WTC11 (cell line): ENCODE data around the gene TXNDC2. TPM values are rescaled to one million over a fixed set of nuclear protein-coding genes. Genes with fewer than 3 reads are reported as not detected.

Source experiments
- ATAC-seq: fragments of 200-7000 bp; cut with Tn5 transposase; 2 replicates; pipeline ENCODE4 v1.10.0; 2021; ENCODE audit warnings: mild to moderate bottlenecking, moderate library complexity
- CTCF ChIA-PET: fragments of 300-600 bp; sonication (Branson Sonifier 250); formaldehyde crosslinking; loops from one replicate; lab custom pipeline; 2021; ENCODE audit warnings: antibody characterized with exemption; lab: Charles Lee
- POLR2A ChIA-PET: fragments of 350-600 bp; sonication (Branson Sonifier 250); formaldehyde crosslinking; loops from one replicate; lab custom pipeline; 2021; ENCODE audit warnings: antibody characterized with exemption; lab: Charles Lee
- DNase-seq: peaks from one replicate; pipeline ENCODE4 v3.0.0; 2021; ENCODE audit warnings: low spot score
- H3K27ac Mint-ChIP-seq: 2 replicates; pipeline ENCODE4 v1.8.0; 2021; ENCODE audit warnings: mixed read lengths
- H3K27me3 Mint-ChIP-seq: 2 replicates; pipeline ENCODE4 v1.8.0; 2021; ENCODE audit warnings: low read depth, mild to moderate bottlenecking, moderate library complexity, mixed read lengths
- H3K36me3 Mint-ChIP-seq: 2 replicates; pipeline ENCODE4 v1.8.0; 2021; ENCODE audit warnings: mixed read lengths
- H3K4me1 Mint-ChIP-seq: 2 replicates; pipeline ENCODE4 v1.8.0; 2022; ENCODE audit warnings: mixed read lengths
- H3K4me3 Mint-ChIP-seq: 2 replicates; pipeline ENCODE4 v1.8.0; 2021; ENCODE audit warnings: mild to moderate bottlenecking, moderate library complexity, mixed read lengths
- H3K9me3 Mint-ChIP-seq: 2 replicates; pipeline ENCODE4 v1.8.0; 2021; ENCODE audit warnings: mixed read lengths
- CREB1 ChIP-seq: sonication (generic); formaldehyde crosslinking; IDR thresholded peaks from 2 replicates; pipeline ENCODE4 v1.8.0; 2023; ENCODE audit warnings: mild to moderate bottlenecking, missing genetic modification reagents
- ELF4 ChIP-seq: sonication (generic); formaldehyde crosslinking; IDR thresholded peaks from 2 replicates; pipeline ENCODE4 v1.8.1; 2022; ENCODE audit warnings: low read depth, mild to moderate bottlenecking, moderate library complexity, missing genetic modification reagents
- ETV6 ChIP-seq: sonication (generic); formaldehyde crosslinking; IDR thresholded peaks from 2 replicates; pipeline ENCODE4 v1.8.1; 2022; ENCODE audit warnings: mild to moderate bottlenecking, missing genetic modification reagents
- FOXK1 ChIP-seq: sonication (generic); formaldehyde crosslinking; IDR thresholded peaks from 2 replicates; pipeline ENCODE4 v1.8.0; 2022; ENCODE audit warnings: mild to moderate bottlenecking, moderate library complexity, missing genetic modification reagents
- JUN ChIP-seq: sonication (generic); formaldehyde crosslinking; IDR thresholded peaks from 2 replicates; pipeline ENCODE4 v1.8.0; 2023; ENCODE audit warnings: mild to moderate bottlenecking, missing genetic modification reagents
- KAT7 ChIP-seq: sonication (generic); formaldehyde crosslinking; IDR thresholded peaks from 2 replicates; pipeline ENCODE4 v1.8.1; 2023; ENCODE audit warnings: missing genetic modification reagents, mild to moderate bottlenecking, borderline replicate concordance
- MYBL2 ChIP-seq: sonication (generic); formaldehyde crosslinking; IDR thresholded peaks from 2 replicates; pipeline ENCODE4 v1.8.1; 2023; ENCODE audit warnings: mild to moderate bottlenecking, moderate library complexity, missing genetic modification reagents
- NR1H2 ChIP-seq: sonication (generic); formaldehyde crosslinking; IDR thresholded peaks from 2 replicates; pipeline ENCODE4 v1.9.0; 2021; ENCODE audit warnings: mild to moderate bottlenecking, moderate library complexity, missing genetic modification reagents
- NR2C2 ChIP-seq: sonication (generic); formaldehyde crosslinking; IDR thresholded peaks from 2 replicates; pipeline ENCODE4 v1.8.0; 2022; ENCODE audit warnings: mild to moderate bottlenecking, missing genetic modification reagents
- PRRX2 ChIP-seq: fragments of 250-450 bp; sonication (Bioruptor Pico); IDR thresholded peaks from 2 replicates; pipeline ENCODE4 v1.8.0; 2021; ENCODE audit warnings: mild to moderate bottlenecking
- TP53 ChIP-seq: sonication (generic); formaldehyde crosslinking; IDR thresholded peaks from 2 replicates; pipeline ENCODE4 v1.8.1; 2023; ENCODE audit warnings: mild to moderate bottlenecking, missing genetic modification reagents
- ZNF121 ChIP-seq: sonication (generic); formaldehyde crosslinking; IDR thresholded peaks from 2 replicates; pipeline ENCODE4 v1.8.0; 2023; ENCODE audit warnings: missing genetic modification reagents
- ZNF671 ChIP-seq: fragments of 250-450 bp; sonication (Bioruptor Pico); IDR thresholded peaks from 2 replicates; pipeline ENCODE4 v1.8.0; 2021; ENCODE audit warnings: mild to moderate bottlenecking
- total RNA-seq: library from RNA; stranded (reverse); gene quantifications from 3 replicates; pipeline ENCODE4 v1.2.3, GENCODE V29; 2021
- TF ChIP-seq, protein P1 (sequence below): sonication (generic); formaldehyde crosslinking; IDR thresholded peaks from 2 replicates; pipeline ENCODE4 v1.8.0; 2023; ENCODE audit warnings: missing genetic modification reagents
- TF ChIP-seq, protein P2 (sequence below): sonication (generic); formaldehyde crosslinking; IDR thresholded peaks from 2 replicates; pipeline ENCODE4 v1.8.0; 2022; ENCODE audit warnings: mild to moderate bottlenecking, missing genetic modification reagents
- TF ChIP-seq, protein P3 (sequence below): fragments of 250-450 bp; sonication (Bioruptor Pico); IDR thresholded peaks from 2 replicates; pipeline ENCODE4 v1.8.0; 2021; ENCODE audit warnings: mild to moderate bottlenecking
- TF ChIP-seq, protein P4 (sequence below): fragments of 200-600 bp; IDR thresholded peaks from 2 replicates; pipeline ENCODE4 v1.8.0; 2022; ENCODE audit warnings: antibody characterized with exemption
- TF ChIP-seq, protein P5 (sequence below): sonication (generic); formaldehyde crosslinking; IDR thresholded peaks from 2 replicates; pipeline ENCODE4 v1.8.1; 2022; ENCODE audit warnings: mild to moderate bottlenecking, moderate library complexity, missing genetic modification reagents
- TF ChIP-seq, protein P6 (sequence below): sonication (generic); formaldehyde crosslinking; IDR thresholded peaks from 2 replicates; pipeline ENCODE4 v1.8.1; 2023; ENCODE audit warnings: mild to moderate bottlenecking, missing genetic modification reagents
- TF ChIP-seq, protein P7 (sequence below): fragments of 250-450 bp; sonication (Bioruptor Pico); conservative IDR thresholded peaks from 2 replicates; pipeline ENCODE4 v1.9.0; 2021; ENCODE audit warnings: mild to moderate bottlenecking

The TXNDC2 gene
- total RNA-seq, 1 experiment from 2014 or later: 0.26 TPM

DNA sequence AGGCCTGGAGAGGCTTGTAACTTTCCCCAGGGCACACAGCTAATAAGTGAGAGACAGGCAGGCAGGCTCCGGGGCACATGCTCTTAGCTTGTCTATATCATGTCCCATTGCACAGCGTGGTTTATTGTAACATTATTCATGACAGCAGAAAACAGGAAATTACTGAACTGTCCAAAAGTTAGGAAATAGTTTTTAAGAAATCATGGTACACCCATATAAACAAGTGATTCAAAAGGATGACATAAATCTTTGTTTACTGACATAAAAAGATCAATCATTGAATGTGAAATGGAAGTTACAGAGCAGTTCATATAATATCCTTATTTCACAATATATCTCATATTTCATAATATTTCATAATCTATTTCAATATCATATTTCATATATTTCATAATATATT is 34.3 kb upstream of the TXNDC2 start:
- DNase-seq (no peak), ATAC-seq (no peak)
- H3K27me3 Mint-ChIP-seq: no peaks in the 10 kb centered on the region
- CTCF ChIA-PET: no interaction called here
- H3K4me1 Mint-ChIP-seq: peaks cover 22% of the 10 kb centered on the region
- H3K27ac Mint-ChIP-seq: no peak overlapping the region
- no peak overlapping the region for H3K4me3 Mint-ChIP-seq
- H3K36me3 Mint-ChIP-seq: peaks cover 13% of the 10 kb centered on the region
- TF ChIP-seq, protein P1, sequence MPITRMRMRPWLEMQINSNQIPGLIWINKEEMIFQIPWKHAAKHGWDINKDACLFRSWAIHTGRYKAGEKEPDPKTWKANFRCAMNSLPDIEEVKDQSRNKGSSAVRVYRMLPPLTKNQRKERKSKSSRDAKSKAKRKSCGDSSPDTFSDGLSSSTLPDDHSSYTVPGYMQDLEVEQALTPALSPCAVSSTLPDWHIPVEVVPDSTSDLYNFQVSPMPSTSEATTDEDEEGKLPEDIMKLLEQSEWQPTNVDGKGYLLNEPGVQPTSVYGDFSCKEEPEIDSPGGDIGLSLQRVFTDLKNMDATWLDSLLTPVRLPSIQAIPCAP (CRISPR knock-in tag): no peak
- TF ChIP-seq ZNF121 (CRISPR knock-in tag) (no peak), KAT7 (CRISPR knock-in tag) (no peak)
- TF ChIP-seq, protein P2, sequence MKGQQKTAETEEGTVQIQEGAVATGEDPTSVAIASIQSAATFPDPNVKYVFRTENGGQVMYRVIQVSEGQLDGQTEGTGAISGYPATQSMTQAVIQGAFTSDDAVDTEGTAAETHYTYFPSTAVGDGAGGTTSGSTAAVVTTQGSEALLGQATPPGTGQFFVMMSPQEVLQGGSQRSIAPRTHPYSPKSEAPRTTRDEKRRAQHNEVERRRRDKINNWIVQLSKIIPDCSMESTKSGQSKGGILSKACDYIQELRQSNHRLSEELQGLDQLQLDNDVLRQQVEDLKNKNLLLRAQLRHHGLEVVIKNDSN (CRISPR knock-in tag): no peak
- TF ChIP-seq, all 79 proteins: peak for 0
- peaks cover 12% of the 10 kb centered on the region for H3K9me3 Mint-ChIP-seq
- POLR2A ChIA-PET: no interaction called here

DNA sequence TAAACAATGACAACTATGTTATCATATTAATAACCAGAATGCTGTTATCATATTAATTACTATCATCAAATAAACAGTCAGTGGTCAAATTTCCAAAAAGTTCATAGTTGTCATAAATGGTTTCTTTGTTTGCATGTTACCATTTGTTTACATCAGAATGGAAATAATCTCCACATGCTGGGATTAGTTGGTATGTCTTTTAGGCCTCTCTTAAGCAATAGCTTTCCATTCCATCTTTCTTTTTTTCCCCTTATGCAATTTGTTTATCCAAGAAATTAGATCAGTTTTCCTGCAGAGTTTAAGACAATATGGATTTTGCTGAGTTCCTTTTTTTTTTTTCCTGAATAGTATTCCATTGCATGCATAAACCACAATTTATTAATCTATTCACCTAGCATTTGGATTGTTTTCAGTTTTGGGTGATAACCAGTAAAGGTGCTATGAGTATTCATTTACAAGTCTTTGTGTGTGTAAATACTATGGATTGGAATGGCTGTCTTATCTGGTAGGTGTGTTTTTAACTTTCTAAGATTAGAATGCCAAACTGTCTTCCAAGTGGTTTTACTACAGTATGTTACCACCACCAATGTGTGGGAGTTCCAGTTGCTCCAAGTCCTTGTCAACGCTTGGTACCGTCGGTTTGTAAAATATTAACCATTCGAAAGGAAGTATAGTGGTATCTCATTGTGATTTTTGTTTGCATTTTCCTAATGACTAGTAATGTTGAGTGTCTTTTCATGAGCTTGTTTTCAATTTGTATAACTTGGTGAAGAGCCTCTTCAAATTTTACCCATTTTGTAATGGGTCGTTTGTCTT is 33.3 kb upstream of the TXNDC2 start:
- Mint-ChIP-seq H3K27me3 (no peaks in the 10 kb centered on the region), H3K4me1 (peaks cover 19% of the 10 kb centered on the region), H3K9me3 (peaks cover 12% of the 10 kb centered on the region), H3K4me3 (no peak overlapping the region), H3K36me3 (peaks cover 13% of the 10 kb centered on the region), H3K27ac (no peak overlapping the region)
- ChIA-PET POLR2A (no interaction called here), CTCF (no interaction called here)
- DNase-seq: no peak
- ATAC-seq: no peak
- no peak for TF ChIP-seq ELF4 (CRISPR knock-in tag)
- no peak for TF ChIP-seq ETV6
- no peak for TF ChIP-seq ZNF671 (CRISPR knock-in tag)
- no peak for TF ChIP-seq NR2C2 (CRISPR knock-in tag)
- no peak for TF ChIP-seq JUN (CRISPR knock-in tag)
- no peak for TF ChIP-seq PRRX2
- TF ChIP-seq, protein P2 (CRISPR knock-in tag): no peak
- TF ChIP-seq MYBL2 (CRISPR knock-in tag): no peak
- TF ChIP-seq, protein P3, sequence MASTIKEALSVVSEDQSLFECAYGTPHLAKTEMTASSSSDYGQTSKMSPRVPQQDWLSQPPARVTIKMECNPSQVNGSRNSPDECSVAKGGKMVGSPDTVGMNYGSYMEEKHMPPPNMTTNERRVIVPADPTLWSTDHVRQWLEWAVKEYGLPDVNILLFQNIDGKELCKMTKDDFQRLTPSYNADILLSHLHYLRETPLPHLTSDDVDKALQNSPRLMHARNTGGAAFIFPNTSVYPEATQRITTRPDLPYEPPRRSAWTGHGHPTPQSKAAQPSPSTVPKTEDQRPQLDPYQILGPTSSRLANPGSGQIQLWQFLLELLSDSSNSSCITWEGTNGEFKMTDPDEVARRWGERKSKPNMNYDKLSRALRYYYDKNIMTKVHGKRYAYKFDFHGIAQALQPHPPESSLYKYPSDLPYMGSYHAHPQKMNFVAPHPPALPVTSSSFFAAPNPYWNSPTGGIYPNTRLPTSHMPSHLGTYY (CRISPR knock-in tag): no peak

DNA sequence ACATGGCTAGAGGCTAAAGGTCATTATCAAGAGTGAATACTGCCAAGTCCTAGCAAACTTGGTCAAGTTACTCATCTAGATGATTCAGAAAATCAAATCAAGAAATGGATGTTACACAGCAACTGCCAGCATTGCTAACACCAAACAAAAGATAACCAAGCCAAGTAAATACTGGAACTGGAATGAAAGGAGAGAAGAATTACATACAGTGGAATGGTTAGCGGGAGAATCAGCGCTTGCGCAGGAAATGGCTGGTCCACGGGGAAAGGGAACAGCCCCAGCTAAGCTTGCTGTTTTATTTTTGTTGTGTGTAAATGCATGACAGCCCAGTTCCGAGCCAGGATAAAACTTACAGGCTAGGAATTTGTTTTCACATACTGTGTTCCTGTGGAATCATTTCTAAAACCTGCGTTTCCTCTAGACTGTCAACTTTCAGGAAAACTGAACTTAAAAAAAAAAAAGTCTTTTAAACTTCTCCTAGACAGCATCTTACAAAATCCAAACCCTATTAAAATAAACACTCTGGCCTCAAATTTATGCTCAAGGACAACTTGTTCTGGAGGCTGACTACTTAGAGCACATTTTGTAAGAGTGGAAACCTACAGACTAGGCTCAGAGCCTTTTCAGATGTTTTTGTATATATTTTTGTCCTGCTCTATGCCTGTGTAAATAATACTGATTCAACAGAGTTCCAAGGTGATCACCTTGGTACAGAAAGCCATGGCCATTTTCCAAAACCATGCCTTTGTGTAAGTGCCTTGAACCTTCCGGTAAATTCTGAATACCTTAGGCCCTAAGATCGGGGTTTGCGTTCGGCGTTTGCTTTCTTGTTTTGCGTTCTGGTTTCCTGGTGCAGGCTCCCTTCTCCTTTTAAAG is 30.7 kb upstream of the TXNDC2 start:
- H3K4me3 Mint-ChIP-seq: no peak overlapping the region
- no peak overlapping the region for H3K27ac Mint-ChIP-seq
- peaks cover 13% of the 10 kb centered on the region; the same call in 1 of the 2 replicates for H3K4me1 Mint-ChIP-seq
- ChIA-PET POLR2A (no interaction called here), CTCF (no interaction called here)
- H3K27me3 Mint-ChIP-seq: no peaks in the 10 kb centered on the region
- no peak for DNase-seq
- H3K9me3 Mint-ChIP-seq: peaks cover 12% of the 10 kb centered on the region
- peaks cover 13% of the 10 kb centered on the region for H3K36me3 Mint-ChIP-seq
- ATAC-seq: no peak
- TF ChIP-seq, protein P4, sequence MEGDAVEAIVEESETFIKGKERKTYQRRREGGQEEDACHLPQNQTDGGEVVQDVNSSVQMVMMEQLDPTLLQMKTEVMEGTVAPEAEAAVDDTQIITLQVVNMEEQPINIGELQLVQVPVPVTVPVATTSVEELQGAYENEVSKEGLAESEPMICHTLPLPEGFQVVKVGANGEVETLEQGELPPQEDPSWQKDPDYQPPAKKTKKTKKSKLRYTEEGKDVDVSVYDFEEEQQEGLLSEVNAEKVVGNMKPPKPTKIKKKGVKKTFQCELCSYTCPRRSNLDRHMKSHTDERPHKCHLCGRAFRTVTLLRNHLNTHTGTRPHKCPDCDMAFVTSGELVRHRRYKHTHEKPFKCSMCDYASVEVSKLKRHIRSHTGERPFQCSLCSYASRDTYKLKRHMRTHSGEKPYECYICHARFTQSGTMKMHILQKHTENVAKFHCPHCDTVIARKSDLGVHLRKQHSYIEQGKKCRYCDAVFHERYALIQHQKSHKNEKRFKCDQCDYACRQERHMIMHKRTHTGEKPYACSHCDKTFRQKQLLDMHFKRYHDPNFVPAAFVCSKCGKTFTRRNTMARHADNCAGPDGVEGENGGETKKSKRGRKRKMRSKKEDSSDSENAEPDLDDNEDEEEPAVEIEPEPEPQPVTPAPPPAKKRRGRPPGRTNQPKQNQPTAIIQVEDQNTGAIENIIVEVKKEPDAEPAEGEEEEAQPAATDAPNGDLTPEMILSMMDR: no peak
- TF ChIP-seq, protein P5, sequence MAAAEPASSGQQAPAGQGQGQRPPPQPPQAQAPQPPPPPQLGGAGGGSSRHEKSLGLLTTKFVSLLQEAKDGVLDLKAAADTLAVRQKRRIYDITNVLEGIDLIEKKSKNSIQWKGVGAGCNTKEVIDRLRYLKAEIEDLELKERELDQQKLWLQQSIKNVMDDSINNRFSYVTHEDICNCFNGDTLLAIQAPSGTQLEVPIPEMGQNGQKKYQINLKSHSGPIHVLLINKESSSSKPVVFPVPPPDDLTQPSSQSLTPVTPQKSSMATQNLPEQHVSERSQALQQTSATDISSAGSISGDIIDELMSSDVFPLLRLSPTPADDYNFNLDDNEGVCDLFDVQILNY (CRISPR knock-in tag): no peak
- no peak for TF ChIP-seq FOXK1 (CRISPR knock-in tag)
- TF ChIP-seq, protein P6, sequence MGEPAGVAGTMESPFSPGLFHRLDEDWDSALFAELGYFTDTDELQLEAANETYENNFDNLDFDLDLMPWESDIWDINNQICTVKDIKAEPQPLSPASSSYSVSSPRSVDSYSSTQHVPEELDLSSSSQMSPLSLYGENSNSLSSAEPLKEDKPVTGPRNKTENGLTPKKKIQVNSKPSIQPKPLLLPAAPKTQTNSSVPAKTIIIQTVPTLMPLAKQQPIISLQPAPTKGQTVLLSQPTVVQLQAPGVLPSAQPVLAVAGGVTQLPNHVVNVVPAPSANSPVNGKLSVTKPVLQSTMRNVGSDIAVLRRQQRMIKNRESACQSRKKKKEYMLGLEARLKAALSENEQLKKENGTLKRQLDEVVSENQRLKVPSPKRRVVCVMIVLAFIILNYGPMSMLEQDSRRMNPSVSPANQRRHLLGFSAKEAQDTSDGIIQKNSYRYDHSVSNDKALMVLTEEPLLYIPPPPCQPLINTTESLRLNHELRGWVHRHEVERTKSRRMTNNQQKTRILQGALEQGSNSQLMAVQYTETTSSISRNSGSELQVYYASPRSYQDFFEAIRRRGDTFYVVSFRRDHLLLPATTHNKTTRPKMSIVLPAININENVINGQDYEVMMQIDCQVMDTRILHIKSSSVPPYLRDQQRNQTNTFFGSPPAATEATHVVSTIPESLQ (CRISPR knock-in tag): no peak
- no peak for TF ChIP-seq CREB1 (CRISPR knock-in tag)
- no peak for TF ChIP-seq TP53 (CRISPR knock-in tag)
- no peak for TF ChIP-seq NR1H2 (CRISPR knock-in tag)
- TF ChIP-seq, protein P7, sequence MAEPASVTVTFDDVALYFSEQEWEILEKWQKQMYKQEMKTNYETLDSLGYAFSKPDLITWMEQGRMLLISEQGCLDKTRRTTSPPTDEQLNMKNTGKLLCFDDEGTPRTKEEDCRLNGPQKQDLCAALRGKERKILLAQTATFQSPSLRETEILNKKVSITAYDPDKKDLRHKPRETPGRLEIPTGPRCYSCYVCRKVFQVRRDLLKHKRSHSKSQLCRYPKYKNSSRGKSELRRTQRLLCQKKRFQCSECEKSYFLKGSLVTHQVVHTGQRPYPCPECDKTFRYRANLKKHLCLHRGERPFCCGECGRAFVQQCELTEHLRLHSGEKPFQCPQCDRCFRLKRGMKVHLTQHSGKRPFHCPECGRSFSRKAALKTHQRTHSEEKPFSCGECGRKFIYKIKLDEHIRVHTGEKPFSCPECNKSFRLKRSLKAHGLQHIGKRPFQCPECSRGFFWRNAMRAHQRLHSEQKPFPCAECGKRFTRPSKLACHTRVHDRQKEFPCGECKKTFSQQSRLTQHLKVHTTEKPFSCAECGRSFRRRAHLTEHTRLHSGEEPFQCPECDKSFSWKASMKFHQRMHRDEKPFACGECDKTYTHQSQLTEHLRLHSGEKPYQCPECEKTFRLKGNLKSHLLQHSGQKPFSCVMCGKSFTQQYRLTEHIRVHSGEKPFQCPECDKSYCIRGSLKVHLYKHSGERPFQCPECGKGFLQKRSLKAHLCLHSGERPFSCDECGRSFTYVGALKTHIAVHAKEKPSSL: no peak
